WTC11 (cell line): ENCODE data around the gene SLC35F4.

Experiments used
- CTCF ChIP-seq: fragments of 200-600 bp; IDR thresholded peaks from 2 replicates; pipeline ENCODE4 v1.8.0; 2022; ENCODE audit warnings: antibody characterized with exemption
- JUN ChIP-seq: sonication (generic); formaldehyde crosslinking; IDR thresholded peaks from 2 replicates; pipeline ENCODE4 v1.8.0; 2023; ENCODE audit warnings: mild to moderate bottlenecking, missing genetic modification reagents
- NR2C2 ChIP-seq: sonication (generic); formaldehyde crosslinking; IDR thresholded peaks from 2 replicates; pipeline ENCODE4 v1.8.0; 2022; ENCODE audit warnings: mild to moderate bottlenecking, missing genetic modification reagents
- SP1 ChIP-seq: sonication (generic); formaldehyde crosslinking; conservative IDR thresholded peaks from 2 replicates; pipeline ENCODE4 v1.8.1; 2022; ENCODE audit warnings: missing genetic modification reagents
- USF2 ChIP-seq: sonication (generic); formaldehyde crosslinking; IDR thresholded peaks from 2 replicates; pipeline ENCODE4 v1.8.1; 2023; ENCODE audit warnings: mild to moderate bottlenecking, missing genetic modification reagents, moderate library complexity
- ZMAT4 ChIP-seq: fragments of 250-450 bp; sonication (Bioruptor Pico); IDR thresholded peaks from 2 replicates; pipeline ENCODE4 v1.9.0; 2021; ENCODE audit warnings: mild to moderate bottlenecking
- ZNF512 ChIP-seq: sonication (generic); formaldehyde crosslinking; IDR thresholded peaks from 2 replicates; pipeline ENCODE4 v1.8.1; 2022; ENCODE audit warnings: missing genetic modification reagents, borderline replicate concordance

- TF ChIP-seq USF2 (CRISPR knock-in tag), result no peak
- TF ChIP-seq CTCF, result no peak
- no peak for TF ChIP-seq ZMAT4
- no peak for TF ChIP-seq JUN
- no peak for TF ChIP-seq NR2C2 (CRISPR knock-in tag)
- TF ChIP-seq SP1, result no peak
- no peak for TF ChIP-seq ZNF512
Measured at GRCh38 chr14:57704763-57705162, 161.1 kb downstream of the SLC35F4 start.
